Breast epithelium (tissue), 4 donors: ENCODE data around the gene PRTFDC1. TPM values are rescaled to one million over a fixed set of nuclear protein-coding genes. Genes with fewer than 3 reads are reported as not detected.

Experiments used
- DNase-seq, 2 donors: peaks; one replicate each; pipeline ENCODE4 v3.0.0-alpha.2; 2019; ENCODE audit warnings: low spot score in 2 of 2
- H3K27ac ChIP-seq, 2 donors: fragments of 200-600 bp; sonication (generic) in 1 of 2; one replicate each; pipeline ENCODE4 v1.5.1; 2016 to 2019; ENCODE audit warnings: mild to moderate bottlenecking in 1 of 2
- H3K27me3 ChIP-seq, 2 donors: fragments of 200-600 bp; sonication (generic) in 1 of 2; one replicate each; pipeline versions ENCODE4 v1.5.1 to v1.6.0; 2017 to 2019; ENCODE audit warnings: control low read depth in 1 of 2, mild to moderate bottlenecking in 1 of 2
- H3K36me3 ChIP-seq: fragments of 200-600 bp; one replicate; pipeline ENCODE4 v1.5.1; 2019
- H3K4me1 ChIP-seq, 2 donors: fragments of 200-600 bp; sonication (generic); one replicate each; pipeline ENCODE4 v1.5.1; 2016 to 2019; ENCODE audit warnings: control low read depth in 1 of 2
- H3K4me3 ChIP-seq, 3 donors: fragments of 200-600 bp; sonication (generic); 1 replicate in 2 of 3; 2 replicates in 1 of 3; pipeline ENCODE4 v1.5.1; 2016 to 2019; ENCODE audit warnings: mild to moderate bottlenecking in 3 of 3, moderate library complexity in 2 of 3
- H3K9me3 ChIP-seq, 2 donors: fragments of 200-600 bp; sonication (generic) in 1 of 2; one replicate each; pipeline ENCODE4 v1.5.1; 2016 to 2019; ENCODE audit warnings: control low read depth in 1 of 2
- POLR2A ChIP-seq: fragments of 450-650 bp; IDR thresholded peaks from one replicate; pipeline ENCODE4 v1.6.1; 2016; ENCODE audit warnings: antibody characterized with exemption, mild to moderate bottlenecking, moderate library complexity
- POLR2AphosphoS5 ChIP-seq, 3 donors: sonication (generic); formaldehyde crosslinking; IDR thresholded peaks; one replicate each; pipeline ENCODE4 v1.6.1; 2017; ENCODE audit warnings: antibody characterized with exemption in 3 of 3
- intact Hi-C: fragments of 100-400 bp; cut with DNase I; formaldehyde crosslinking; loops from one replicate; pipeline ENCODE4 v1.15.1; 2023; ENCODE audit warnings: low total_unique reads
- total RNA-seq, 3 donors: library from RNA; depleted of rRNA; stranded (reverse); fragments of >200 nt; gene quantifications; one replicate each; pipeline ENCODE4 v1.1.0, GENCODE V29; 2016
- TF ChIP-seq, protein P1 (sequence below), 3 donors: fragments of 450-650 bp; IDR thresholded peaks; one replicate each; pipeline ENCODE4 v1.5.1; 2016 to 2017; ENCODE audit warnings: antibody characterized with exemption in 3 of 3, mild to moderate bottlenecking in 3 of 3, moderate library complexity in 3 of 3

PRTFDC1 gene
- total RNA-seq, 3 donors from 2014 or later: 2.6 to 6.6 (median 3.3) TPM

DNA sequence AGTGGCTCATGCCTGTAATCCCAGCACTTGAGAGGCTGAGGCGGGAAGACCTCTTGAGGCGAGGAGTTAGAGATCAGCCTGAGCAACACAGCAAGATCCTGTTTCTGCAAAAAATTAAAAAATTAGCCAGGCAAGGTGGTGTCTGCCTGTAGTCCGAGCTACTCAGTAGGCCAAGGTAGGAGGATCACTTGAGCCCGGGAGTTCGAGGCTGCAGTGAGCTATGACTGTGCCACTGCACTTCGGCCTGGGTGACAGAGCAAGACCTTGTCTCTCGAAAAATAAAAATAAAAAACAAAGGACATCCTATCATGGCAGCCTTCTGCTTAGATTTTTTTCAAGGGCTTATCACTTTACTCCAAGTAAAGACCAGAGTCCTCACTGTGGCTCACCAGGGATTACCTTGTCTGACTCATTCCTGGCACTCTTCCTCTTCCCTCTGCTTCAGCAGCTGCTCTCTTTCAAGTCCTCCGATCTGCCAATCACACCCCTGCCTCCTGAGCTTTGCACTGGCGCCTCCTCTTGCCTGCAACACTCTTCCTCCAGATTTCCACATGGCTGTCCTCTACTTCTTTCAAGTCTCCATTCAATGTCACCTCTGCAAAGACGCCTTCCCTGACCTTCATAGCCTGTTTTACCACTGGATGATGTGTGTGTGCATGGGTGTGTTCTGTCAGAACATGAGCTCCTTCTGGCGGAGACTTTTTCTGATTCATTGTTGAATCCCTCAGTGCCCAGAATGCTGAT is 7.7 kb downstream of the PRTFDC1 start:
- no peaks in the 10 kb centered on the region for H3K27me3 ChIP-seq
- intact Hi-C loops: no loop called here
- no peak for TF ChIP-seq POLR2AphosphoS5 (IDR thresholded peaks at IDR 0.05)
- TF ChIP-seq POLR2A: no peak
- TF ChIP-seq, protein P1, sequence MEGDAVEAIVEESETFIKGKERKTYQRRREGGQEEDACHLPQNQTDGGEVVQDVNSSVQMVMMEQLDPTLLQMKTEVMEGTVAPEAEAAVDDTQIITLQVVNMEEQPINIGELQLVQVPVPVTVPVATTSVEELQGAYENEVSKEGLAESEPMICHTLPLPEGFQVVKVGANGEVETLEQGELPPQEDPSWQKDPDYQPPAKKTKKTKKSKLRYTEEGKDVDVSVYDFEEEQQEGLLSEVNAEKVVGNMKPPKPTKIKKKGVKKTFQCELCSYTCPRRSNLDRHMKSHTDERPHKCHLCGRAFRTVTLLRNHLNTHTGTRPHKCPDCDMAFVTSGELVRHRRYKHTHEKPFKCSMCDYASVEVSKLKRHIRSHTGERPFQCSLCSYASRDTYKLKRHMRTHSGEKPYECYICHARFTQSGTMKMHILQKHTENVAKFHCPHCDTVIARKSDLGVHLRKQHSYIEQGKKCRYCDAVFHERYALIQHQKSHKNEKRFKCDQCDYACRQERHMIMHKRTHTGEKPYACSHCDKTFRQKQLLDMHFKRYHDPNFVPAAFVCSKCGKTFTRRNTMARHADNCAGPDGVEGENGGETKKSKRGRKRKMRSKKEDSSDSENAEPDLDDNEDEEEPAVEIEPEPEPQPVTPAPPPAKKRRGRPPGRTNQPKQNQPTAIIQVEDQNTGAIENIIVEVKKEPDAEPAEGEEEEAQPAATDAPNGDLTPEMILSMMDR (IDR thresholded peaks at IDR 0.05): no peak
- H3K4me1 ChIP-seq: no peaks in the 10 kb centered on the region
- no peaks in the 10 kb centered on the region for H3K9me3 ChIP-seq
- no peak overlapping the region for H3K4me3 ChIP-seq
- H3K27ac ChIP-seq: no peak overlapping the region
- H3K36me3 ChIP-seq: no peaks in the 10 kb centered on the region
- DNase-seq: no peak

DNA sequence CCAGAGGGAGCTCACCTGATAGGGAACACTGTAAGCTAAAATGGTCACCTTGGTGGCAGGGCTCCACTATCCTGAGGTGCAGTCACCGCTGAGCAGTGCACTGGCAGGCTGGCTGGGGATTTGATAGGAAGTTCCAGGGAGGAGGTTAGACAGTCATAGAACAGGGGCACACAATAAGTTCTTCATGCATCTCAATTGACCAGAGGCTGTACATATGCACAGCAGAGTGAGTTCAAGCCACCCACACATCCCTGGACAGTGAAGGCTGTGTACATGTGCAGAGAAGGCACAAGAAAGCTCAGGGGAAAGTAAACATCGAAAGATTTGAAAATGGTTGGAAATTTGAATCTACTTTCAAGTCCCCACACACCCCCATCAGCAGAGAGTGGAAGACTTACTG is 13.9 kb downstream of the PRTFDC1 start:
- no peak for DNase-seq
- no peaks in the 10 kb centered on the region for H3K9me3 ChIP-seq
- H3K36me3 ChIP-seq: no peaks in the 10 kb centered on the region
- intact Hi-C loops: no loop called here
- no peaks in the 10 kb centered on the region for H3K27me3 ChIP-seq
- H3K4me1 ChIP-seq: no peaks in the 10 kb centered on the region
- no peak overlapping the region for H3K27ac ChIP-seq
- no peak overlapping the region for H3K4me3 ChIP-seq
- TF ChIP-seq POLR2A (no peak), POLR2AphosphoS5 (IDR thresholded peaks at IDR 0.05) (no peak)
- TF ChIP-seq, protein P1 (IDR thresholded peaks at IDR 0.05): no peak

DNA sequence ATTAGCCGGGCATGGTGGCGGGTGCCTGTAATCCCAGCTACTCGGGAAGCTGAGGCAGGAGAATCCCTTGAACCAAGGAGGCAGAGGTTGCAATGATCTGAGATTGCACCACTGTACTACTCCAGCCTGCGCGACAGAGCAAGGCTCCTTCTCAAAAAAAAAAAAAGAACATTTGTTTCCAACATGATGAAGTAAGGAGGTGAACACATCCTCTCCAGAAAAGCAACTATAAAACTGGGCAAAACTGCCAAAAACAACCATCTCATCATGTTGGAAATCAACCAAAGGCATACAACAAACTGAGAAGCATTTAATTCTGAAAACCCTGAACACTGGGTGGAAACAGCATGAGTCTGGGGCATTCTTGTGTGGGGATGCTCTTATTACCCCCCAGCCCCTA is 14.3 kb downstream of the PRTFDC1 start:
- no peaks in the 10 kb centered on the region for H3K36me3 ChIP-seq
- H3K9me3 ChIP-seq: no peaks in the 10 kb centered on the region
- intact Hi-C loops: no loop called here
- TF ChIP-seq POLR2AphosphoS5 (IDR thresholded peaks at IDR 0.05) (no peak), POLR2A (no peak)
- TF ChIP-seq, protein P1 (IDR thresholded peaks at IDR 0.05): no peak
- no peaks in the 10 kb centered on the region for H3K27me3 ChIP-seq
- no peak overlapping the region for H3K27ac ChIP-seq
- no peak overlapping the region for H3K4me3 ChIP-seq
- no peak for DNase-seq
- H3K4me1 ChIP-seq: no peaks in the 10 kb centered on the region

DNA sequence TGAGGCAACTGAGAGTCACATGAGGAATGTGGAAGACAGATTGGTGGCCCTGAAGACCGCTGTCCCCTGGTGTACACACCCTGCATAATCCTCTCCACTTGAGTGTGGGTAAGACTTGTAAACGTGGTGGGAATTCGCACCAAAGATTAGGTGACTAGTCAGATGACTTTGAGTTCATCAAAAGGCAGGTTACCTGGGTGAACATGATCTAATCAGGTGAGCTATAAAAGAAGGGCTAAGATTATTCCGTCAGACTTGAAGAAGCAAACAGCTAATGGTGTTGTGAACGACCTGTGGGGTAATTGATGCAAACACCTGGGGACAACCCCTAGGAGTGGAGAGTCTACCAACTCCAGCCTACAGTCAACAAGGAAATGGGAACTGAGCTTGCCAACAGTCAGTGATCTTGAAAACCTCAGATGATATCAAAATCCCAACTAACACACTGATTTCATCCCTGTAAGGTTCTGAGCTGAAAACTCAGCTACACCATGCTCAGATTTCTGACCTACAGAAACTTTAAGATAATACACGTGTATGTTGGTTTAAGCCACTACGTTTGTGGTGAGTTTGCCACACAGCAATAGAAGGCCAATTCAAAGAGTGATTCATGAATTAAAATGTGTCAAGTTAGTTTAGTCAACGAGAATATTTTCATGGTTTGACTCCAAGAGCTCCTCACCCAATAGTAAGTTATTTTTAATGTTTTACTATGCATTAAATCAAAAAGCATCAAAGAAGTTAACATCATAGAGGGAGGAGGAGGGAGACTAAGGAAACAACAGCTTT is 16.7 kb downstream of the PRTFDC1 start:
- TF ChIP-seq POLR2A: no peak
- TF ChIP-seq, protein P1 (IDR thresholded peaks at IDR 0.05): no peak
- TF ChIP-seq POLR2AphosphoS5 (IDR thresholded peaks at IDR 0.05): no peak
- Histone ChIP-seq H3K9me3 (no peaks in the 10 kb centered on the region), H3K36me3 (no peaks in the 10 kb centered on the region), H3K4me3 (no peak overlapping the region), H3K27me3 (no peaks in the 10 kb centered on the region), H3K4me1 (no peaks in the 10 kb centered on the region), H3K27ac (no peak overlapping the region)
- no peak for DNase-seq
- intact Hi-C loops: no loop called here

DNA sequence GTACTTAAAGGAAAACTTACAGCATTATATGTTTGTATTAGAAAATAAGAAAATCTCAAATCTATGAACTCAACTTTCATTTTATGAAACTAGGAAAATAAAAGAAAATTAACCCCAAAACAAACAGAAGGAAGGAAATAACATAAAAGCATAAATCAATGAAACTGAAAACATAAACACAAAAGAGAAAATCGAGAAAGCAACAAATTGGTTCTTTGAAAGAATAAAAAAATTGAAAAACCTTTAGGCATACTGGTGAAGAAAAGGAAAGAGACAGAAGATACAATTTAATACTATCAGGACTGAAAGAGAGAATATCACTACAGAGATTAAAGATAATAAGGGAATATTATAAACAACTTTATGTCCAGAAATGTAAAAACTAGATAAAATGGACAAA is 21.2 kb downstream of the PRTFDC1 start:
- intact Hi-C loops: no loop called here
- no peaks in the 10 kb centered on the region for H3K9me3 ChIP-seq

More for the DNA sequence above, 21.2 kb downstream of the PRTFDC1 start:
- Histone ChIP-seq H3K36me3 (no peaks in the 10 kb centered on the region), H3K27ac (no peak overlapping the region), H3K4me1 (no peaks in the 10 kb centered on the region), H3K27me3 (no peaks in the 10 kb centered on the region), H3K4me3 (no peak overlapping the region)
- TF ChIP-seq POLR2AphosphoS5 (IDR thresholded peaks at IDR 0.05): no peak
- no peak for TF ChIP-seq POLR2A
- TF ChIP-seq, protein P1 (IDR thresholded peaks at IDR 0.05): no peak
- no peak for DNase-seq
